NCI-H128 (cell line): ENCODE data around the gene UBAC2.
"Not testable (repeated sequence)": the region's sequence is repeated elsewhere in the genome, so short reads cannot be mapped to it uniquely, and the experiment has no call there.

Source experiments
- DNase-seq: peaks from one replicate; lab custom pipeline; 2025; ENCODE audit not compliant: unreplicated experiment; lab: John Stamatoyannopoulos, UW

UBAC2 gene

DNA sequence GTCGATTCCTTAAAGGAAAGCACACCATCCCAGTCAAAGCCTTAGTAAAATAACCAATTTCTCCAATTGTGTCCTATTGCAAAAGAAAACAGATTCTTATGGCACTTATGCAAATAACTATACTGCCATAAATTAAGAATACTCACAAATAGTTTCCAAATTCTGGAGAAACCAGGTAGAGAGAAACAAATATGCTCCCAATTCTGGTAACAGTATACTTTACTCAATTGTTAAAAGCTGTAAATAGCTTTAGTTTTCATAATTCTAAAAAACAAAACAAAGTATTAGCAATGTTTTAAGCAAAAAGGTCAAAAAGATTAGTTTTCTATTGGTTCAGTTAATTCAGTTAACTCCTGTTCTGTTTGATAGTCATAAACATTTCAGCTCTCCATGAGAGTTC is 18.2 kb upstream of the UBAC2 start:
- DNase-seq: no peak

DNA sequence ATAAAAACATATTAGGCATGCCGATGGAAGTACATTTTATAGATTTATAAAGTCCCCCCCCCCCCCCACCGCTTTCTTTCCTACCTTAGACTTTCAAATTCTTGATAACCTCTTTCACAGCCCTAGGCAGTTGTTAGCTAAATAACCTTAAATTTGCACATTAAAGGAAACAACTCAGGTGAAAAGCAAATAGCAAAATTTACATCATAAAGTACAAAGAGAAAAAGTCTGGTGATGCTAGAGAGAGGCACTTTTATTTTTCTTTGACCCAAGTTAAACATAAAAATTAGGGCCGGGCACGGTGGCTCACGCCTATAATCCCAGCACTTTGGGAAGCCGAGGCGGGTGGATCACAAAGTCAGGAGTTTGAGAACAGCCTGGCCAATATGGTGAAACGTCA is 15.0 kb upstream of the UBAC2 start:
- DNase-seq: no peak

DNA sequence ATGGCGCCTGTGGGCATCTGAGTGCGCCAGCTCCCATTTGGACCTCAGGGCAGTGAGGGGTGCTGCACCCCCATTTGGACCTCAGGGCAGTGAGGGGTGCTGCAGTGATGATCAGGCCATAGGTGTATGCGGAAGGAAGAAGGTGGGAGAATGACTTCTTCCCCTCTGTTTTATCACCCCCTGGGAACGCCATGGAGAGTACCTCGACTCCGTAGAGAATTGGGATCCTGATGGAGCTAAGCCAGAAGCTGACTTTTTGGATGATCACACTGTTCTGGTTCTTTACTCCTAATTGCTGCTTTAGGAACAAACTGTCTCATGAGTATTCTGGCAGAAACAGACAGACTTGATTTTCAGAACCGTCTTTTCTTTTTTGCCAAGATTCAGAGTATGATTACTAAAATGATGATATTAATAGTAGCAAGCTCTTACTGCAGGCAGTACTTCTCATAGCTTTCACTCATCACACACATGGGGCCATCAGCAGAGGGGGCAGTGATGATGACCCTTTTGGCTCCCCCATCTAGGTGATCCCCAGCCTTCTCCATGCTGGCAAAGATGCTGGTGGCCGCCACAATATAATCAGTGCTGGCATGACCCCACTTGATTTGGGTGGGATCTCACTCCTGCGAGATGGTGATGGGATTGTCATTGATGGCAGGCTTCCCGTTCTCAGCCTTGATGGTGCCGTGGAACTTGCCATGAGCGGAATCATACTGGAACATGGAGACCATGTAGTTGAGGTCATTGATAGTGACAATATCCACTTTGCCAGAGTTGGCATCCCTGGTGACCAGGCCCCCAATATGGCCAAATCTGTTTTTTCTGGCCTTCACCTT is 10.3 kb upstream of the UBAC2 start:
- no peak for DNase-seq

DNA sequence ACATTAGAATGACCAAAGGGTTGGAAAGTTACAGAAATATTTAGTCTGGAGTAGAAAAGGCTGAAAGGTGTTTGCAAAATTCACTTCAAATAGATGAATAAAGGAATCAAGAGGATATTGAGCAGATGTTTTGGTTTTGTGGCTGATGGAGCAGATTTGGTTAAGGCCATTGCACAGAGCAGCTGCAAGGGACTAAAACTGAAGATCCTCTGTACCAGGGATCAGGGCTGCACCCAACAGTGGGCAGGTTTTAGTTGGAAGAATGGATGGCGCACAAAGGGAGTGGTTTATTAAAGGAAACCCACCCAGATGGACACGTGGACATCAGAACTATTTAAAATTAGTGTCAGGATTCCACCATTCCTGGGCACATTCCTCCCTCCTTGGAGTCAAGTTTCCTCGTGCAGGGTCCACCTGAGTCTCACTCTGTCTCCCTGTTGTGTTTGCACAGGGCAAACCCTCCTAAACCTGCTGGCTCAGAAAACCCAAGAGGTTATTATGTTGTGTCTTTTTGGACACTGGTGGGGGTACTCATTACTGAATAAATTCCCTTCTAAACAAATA is 9.2 kb upstream of the UBAC2 start:
- DNase-seq: no peak

DNA sequence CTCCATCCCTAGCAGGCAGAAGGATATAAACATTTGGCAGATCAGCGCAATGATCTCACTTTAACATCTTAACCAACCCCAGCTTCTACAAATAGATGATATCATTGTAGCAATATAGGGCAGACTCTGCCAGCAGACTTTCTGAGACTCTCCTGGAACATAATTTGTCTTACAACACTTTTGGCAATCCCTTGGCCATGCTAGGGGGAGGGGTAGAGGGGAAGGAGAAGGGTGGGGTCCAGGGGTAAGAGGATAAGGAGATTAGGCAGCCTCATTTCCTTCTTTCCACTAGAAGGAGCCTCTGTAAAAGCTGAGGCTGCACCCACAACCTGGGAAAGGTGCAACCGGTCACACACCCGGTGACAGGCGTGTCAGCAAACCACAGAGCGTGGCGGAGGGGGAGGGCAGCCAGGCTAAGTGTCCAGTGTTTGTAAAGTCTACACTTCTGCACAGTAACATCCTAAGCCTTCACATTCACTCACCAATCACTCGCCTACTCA is 8.7 kb upstream of the UBAC2 start:
- DNase-seq: no peak

DNA sequence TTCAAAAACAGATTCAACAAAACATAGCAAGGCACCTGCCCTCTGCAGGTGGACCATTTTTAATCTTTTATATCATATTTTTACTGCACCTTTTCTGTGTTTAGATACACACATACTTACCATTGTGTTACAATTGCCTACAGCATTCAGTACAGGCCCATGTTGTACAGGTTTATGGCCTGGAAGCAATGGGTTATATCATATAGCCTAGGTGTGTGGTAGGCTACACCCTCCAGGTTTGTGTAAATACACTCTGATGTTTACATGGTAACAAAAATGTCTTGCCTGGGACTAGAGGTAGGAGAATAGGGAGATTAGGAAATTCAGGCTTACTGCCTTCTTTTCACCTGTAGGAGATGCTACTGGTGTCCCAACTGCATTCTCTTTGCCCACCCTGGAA is 8.2 kb upstream of the UBAC2 start:
- no peak for DNase-seq

DNA sequence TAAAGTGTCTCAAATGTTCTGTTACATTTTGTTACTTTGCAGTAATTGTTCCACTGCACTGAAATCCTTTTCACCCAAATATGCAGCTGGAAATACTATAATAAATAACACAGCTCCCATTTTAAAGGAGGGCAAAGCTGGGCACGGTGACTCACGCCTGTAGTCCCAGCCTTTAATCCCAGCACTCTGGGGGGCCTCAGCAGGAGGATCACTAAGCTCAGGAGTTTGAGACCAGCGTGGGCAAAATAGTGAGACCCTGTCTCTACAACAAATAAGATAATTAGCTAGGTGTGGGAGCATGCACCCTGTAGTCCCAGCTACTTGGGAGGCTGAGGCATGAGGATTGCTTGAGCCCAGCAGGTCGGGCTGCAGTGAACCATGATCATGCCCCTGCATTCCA is 7.5 kb upstream of the UBAC2 start:
- DNase-seq: no peak

DNA sequence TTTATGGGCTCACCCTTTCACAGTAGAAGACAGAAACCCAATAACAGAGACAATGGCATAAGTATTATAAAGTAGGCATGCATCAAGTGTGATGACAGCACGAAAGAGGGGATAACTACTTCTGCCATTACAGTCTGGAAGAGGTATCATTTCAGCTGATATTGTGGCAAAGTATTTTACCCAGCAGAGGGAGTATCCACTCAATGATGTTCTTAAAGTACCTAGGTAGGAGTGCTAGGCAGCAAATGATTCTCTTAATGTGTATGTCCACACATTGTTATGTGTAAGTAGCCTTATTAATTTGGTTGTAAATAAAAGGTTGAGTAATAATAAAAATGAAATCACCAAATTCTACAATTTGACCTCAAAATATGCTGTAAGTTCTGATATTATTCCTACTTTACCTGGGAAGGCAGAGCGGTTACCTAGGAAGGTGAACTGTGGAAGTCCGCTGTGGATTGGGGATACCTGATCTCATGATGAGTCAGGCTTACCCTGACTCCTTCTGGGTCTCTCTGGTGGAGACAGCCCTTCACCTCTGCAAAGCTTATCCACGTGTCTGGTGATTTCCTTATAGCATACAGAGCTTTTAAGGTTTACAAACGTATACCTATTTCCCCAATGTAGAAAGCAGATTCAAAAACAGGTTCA is 4.1 kb upstream of the UBAC2 start:
- no peak for DNase-seq

DNA sequence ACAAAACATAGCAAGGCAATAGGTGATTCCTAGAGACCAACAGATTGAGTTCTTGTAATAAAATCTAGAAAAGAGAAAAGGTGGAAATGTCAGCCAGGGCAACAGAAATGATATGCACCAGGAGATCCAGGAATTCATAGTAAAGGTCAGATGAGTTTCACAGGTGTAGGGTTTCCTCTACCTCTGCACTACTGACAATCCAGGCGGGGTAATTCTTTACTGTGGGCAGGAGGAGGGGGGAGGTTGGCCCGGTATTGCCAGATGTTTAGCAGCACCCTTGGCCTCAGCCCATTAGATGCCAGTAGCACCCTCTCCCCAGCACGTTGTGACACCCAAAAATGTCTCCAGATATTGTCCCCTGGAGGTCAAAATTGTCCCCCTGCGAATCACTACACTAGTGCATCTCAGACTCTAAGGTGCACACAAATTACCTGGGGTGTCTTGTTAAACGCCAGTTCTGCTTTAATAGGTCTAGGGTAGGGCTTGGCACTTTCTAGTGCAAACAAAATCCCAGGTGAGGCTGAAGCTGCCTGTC is 3.5 kb upstream of the UBAC2 start:
- DNase-seq: no peak

DNA sequence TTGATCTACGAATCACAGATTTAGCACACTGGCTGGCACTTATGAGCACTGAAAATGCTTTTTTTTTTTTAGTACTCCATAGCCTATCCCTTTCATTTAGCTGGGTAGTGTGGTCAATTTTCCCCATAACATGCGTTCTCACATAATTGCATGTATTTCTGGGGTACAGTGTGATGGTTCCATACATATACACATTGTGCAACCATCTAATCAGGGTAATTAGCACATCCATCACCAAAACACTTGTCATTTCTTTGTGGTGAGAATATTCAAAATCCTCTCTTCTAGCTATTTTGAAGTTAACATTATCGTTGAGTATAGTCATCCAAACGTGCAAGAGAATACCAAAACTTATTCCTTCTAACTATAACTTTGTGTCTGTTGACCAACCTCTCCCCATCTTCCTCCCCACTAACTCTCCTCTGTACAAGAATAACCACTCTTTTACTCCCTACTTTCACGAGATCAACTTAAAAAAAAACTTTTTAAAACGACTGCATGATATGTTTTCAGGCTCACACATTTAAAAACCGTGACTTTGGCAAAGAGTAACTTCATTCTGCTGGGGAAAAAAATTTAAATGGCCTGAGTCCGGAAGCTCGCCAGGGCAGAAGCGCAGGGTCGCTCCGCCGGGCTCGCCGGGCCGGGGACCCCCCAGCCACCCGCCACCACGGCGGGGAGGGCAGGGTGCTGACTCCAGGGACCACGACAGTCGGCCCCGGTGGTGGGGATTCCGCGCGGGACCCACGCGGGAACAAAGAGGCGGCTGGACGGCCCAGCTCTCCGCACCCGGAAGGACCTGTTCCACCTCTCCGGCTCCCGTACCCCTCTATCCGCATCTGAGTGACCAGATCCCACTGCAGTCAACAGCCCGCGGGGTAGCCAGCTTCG is 868 bp upstream of the UBAC2 start:
- DNase-seq: no peak

DNA sequence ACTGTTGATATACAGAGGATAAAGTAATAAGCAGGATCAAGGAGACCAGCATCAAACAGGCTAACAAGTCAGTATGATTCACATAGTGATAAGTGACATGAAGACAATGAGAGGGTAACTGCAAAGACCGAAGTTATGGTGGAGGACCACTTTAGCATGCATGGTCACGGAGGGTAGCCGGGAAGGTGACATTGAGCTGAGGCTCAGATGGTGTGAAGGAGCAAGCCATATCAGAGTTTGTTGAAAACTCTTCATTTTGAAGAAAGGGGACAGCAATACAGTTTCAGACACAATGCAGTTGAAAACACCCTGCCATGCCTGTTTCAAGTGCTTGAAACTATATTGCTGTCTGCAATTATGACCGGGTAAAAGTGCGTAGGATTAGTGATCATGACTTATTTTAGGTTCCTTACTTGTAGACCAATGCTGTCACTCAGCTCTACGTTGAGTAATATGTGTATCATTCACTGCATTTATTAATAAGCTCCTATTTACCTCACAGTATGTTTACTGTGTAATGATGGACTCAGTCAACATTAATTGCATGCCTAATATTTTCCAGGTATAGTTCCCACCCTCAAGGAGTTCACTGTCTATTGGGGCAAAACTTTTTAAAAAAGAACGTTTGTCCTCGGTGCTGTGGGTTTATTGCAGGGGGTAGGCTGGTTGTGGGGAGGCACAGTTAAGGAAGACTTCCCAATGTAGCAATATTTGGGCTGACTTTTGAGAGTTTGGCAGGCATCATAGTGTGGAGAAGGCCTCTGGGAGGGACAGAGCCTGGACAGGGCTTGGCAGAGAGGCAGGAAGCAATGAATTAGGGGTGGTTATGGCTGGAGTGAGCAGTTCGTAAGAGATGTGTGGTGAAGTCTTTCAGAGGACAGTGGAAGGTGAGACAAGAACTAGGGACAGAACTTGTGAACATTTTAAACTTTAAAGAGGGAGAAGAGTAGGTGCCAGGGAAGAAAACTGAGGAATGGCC is 3.2 kb downstream of the UBAC2 start:
- DNase-seq: no peak

DNA sequence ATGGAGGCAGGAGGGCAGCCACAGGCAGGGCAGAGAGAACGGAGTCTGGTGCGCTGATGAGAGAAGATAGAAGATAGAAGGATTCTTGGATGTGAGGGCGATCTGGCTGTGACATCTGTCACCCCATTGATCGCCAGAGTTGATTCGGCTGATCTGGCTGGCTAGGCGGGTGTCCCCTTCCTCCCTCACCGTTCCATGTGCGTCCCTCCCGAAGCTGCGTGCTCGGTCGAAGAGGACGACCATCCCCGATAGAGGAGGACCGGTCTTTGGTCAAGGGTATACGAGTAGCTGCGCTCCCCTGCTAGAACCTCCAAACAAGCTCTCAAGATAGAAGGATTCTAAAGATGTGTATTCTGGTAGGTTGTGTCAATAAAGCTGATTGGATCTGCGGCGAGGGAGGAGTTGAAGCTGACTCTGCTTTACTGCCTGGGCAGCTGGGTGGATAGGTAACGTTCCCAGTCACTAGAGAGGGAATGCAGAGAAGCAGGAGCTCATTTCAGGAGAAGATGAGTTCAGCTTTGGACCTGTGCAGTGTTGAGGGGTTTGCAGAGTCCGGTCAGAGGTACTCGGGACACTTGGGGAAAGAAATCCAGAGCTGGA is 5.1 kb downstream of the UBAC2 start:
- no peak for DNase-seq

DNA sequence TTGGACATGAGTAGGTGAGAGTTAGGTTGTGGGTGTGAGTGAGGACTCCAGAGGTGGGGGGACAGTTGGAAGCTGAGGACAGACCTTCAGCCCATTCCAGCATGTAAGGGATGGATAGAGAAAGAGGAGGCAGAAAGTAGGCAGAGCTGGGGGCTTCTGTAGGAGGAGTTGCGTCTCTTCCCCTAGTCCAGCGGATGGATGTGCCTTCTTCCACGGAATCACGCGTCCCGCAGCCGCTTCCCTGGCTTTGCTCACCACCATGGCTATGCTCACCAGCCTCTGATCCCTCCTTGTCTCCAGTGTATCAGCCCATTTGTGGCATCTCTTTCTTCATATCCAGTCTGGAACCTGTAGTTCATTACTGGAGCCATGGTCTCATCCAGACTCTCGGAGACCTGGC is 5.6 kb downstream of the UBAC2 start:
- DNase-seq: no peak

DNA sequence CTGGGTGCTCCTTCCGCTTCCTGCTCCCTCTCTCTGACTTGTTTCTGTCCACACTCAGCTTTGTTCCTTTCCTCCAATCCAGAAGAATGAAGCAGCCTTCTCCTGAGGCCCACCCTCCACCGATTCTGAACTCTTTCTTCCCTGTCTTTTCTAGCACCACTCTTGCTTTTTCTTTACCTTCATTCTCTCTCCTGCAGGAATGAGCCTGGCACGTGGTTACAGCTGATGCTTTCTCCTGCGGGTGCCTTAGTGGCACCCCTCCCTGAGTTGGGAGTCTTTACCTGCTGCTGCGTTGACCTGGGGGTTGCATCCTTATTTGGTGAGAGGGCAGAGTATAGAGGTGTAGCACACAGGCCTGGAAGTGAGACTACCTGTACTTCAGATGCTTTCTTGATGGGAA is 6.2 kb downstream of the UBAC2 start:
- DNase-seq: no peak

DNA sequence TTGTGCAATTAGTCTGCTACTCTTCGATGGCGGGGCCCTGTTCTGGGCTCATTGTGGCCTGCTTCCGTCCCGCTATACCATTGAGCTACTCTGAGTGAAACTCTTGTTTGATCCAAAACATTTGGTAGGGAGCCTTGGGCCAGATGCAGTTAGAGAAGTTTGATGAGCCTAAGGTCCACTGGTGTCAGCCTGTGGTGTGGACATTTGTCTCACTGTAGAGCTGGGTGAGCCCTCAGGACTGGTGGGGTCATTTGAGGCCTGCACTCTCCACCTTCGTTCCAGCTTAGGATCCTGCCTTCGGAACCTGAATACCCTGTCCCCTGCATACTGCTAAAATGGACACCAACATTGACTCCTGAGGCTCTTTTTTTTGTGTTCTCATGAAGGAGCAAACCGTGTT is 6.9 kb downstream of the UBAC2 start:
- DNase-seq: no peak

DNA sequence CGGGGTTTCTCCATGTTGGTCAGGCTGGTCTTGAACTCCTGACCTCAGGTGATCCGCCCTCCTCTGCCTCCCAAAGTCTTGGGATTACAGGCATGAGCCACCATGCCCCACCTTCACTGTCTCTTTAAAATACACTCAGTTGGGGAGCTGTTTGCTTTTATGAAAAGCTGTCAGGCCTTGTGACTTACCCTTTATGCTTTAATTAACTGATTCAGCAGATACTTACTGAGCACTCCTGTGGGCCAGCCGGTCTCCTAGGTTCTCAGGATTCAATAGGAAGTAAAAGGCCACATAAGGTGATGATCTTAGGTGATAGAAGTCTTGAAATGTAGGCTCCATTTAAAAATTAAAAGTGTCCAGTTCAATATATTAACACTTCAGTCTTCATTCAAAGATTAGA is 7.5 kb downstream of the UBAC2 start:
- no peak for DNase-seq

DNA sequence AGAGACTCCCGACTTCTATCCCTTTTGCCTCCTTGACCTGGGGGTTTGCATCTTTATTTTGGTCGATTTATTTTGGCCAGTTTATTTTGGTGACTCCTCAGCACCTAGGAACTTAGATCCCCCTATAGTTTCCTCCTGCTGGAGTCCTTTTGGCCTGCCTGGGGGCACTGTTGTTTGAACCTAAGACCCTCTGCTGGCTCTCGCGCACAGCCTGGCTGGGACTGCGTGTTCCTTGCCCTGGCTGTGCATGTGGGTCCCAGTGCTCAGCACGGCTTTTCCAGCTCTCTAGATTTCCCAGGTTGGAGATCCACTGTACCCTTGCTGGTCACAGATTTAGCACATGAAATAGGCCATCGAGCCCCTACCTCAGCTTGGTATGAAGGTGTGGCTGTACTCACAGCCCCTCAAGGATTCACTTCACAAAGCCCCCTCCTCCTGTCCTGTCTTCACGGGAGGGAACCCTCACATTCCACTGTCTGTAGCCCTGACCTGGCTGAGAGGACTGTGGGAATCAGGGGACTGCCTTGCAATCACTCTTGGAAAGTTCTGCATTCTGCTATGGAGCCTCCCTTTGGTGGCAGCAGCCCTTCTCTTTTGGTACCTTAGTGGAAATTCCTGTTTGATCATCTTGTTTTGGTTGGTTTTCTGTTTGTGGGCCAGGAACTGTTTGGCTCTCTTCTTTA is 8.3 kb downstream of the UBAC2 start:
- no peak for DNase-seq

DNA sequence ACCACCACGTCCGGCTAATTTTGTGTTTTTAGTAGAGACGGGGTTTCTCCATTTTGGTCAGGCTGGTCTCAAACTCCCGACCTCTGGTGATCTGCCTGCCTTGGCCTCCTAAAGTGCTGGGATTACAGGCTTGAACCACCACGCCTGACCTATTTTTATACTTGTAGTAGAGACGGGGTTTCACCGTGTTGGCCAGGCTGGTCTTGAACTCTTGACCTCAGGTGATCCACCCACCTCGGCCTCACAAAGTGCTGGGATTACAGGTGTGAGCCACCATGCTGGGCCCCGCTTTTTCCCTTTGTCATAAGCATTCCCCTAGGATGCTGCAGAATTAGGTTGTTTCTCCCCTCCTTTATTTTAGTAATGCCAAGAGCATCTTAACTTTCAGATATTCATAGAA is 10.0 kb downstream of the UBAC2 start:
- not testable (repeated sequence) for DNase-seq
